CD14-positive monocyte (primary cell): ENCODE measurements around the gene BAX. TPM values are rescaled to one million over a fixed set of nuclear protein-coding genes. Genes with fewer than 3 reads are reported as not detected.

Experiments used
- DNase-seq, 3 donors: peaks; one replicate each; pipeline ENCODE4 v3.0.0-alpha.2; 2011 to 2022
- H2AFZ ChIP-seq: 2 replicates; pipeline ENCODE4 v1.6.0; 2012; ENCODE audit warnings: mild to moderate bottlenecking, low read depth, low read length, inconsistent platforms; ENCODE audit not compliant: insufficient read depth, poor library complexity, severe bottlenecking
- H3K27ac ChIP-seq, 2 donors: 1 replicate in 1 of 2; 2 replicates in 1 of 2; pipeline ENCODE4 v1.5.1; 2012 to 2013; ENCODE audit warnings: low read length in 2 of 2, control low read depth in 1 of 2, inconsistent platforms in 1 of 2, low read depth in 1 of 2, mild to moderate bottlenecking in 1 of 2
- H3K27me3 ChIP-seq, 2 donors: one replicate each; pipeline versions ENCODE4 v1.6.0 to v1.6.1; 2011 to 2013; ENCODE audit warnings: low read length in 2 of 2; ENCODE audit not compliant: control insufficient read depth in 2 of 2, insufficient read depth in 2 of 2
- H3K36me3 ChIP-seq, 2 donors: replicated peaks in 1 of 2; 1 replicate in 1 of 2; 2 replicates in 1 of 2; pipeline versions ENCODE4 v1.5.1 to v1.6.1; 2012 to 2013; ENCODE audit warnings: low read length in 2 of 2, control low read depth in 1 of 2, inconsistent platforms in 1 of 2, mild to moderate bottlenecking in 1 of 2; ENCODE audit not compliant: insufficient read depth in 2 of 2, control insufficient read depth in 1 of 2
- H3K4me1 ChIP-seq, 2 donors: 1 replicate in 1 of 2; 2 replicates in 1 of 2; pipeline versions ENCODE4 v1.5.1 to v1.6.1; 2012 to 2013; ENCODE audit warnings: low read length in 2 of 2, control low read depth in 1 of 2, inconsistent platforms in 1 of 2, mild to moderate bottlenecking in 1 of 2, moderate library complexity in 1 of 2; ENCODE audit not compliant: insufficient read depth in 2 of 2, control insufficient read depth in 1 of 2
- H3K4me2 ChIP-seq: replicated peaks from 2 replicates; pipeline ENCODE3; 2012; ENCODE audit warnings: low read length, moderate library complexity, mild to moderate bottlenecking; ENCODE audit not compliant: poor library complexity, severe bottlenecking; ENCODE audit errors: extremely low read depth
- H3K4me3 ChIP-seq, 3 experiments: fragments of 200-600 bp in 1 of 3; sonication (generic) in 1 of 3; replicated peaks in 1 of 3; 1 replicate in 2 of 3; 2 replicates in 1 of 3; pipeline ENCODE4 v1.5.1; 2011 to 2013; ENCODE audit warnings: low read length in 3 of 3, mild to moderate bottlenecking in 3 of 3, control low read depth in 2 of 3, low read depth in 2 of 3, inconsistent platforms in 1 of 3, moderate library complexity in 1 of 3
- H3K79me2 ChIP-seq: 2 replicates; pipeline ENCODE4 v1.6.0; 2012; ENCODE audit warnings: mild to moderate bottlenecking, control low read depth, inconsistent platforms, low read length, moderate library complexity; ENCODE audit not compliant: insufficient read depth
- H3K9ac ChIP-seq: 2 replicates; pipeline ENCODE4 v1.6.0; 2017; ENCODE audit warnings: low read length, mild to moderate bottlenecking; ENCODE audit not compliant: insufficient read depth, poor library complexity, severe bottlenecking
- H3K9me3 ChIP-seq, 2 donors: replicated peaks in 1 of 2; 1 replicate in 1 of 2; 2 replicates in 1 of 2; pipeline versions ENCODE4 v1.5.1 to v1.6.1; 2012 to 2013; ENCODE audit warnings: low read length in 2 of 2, control low read depth in 1 of 2; ENCODE audit not compliant: control insufficient read depth in 1 of 2, insufficient read depth in 1 of 2
- H4K20me1 ChIP-seq: 2 replicates; pipeline ENCODE4 v1.6.0; 2012; ENCODE audit warnings: mild to moderate bottlenecking, low read length, control low read depth, moderate library complexity; ENCODE audit not compliant: insufficient read depth
- H3K27ac Mint-ChIP-seq, 7 donors: one replicate each; pipeline ENCODE4 v1.8.0; 2020; ENCODE audit warnings: mild to moderate bottlenecking in 7 of 7, mixed read lengths in 7 of 7, moderate library complexity in 6 of 7, inconsistent platforms in 2 of 7
- H3K27me3 Mint-ChIP-seq, 3 donors: one replicate each; pipeline ENCODE4 v1.8.0; 2021 to 2022; ENCODE audit warnings: low read depth in 3 of 3, mild to moderate bottlenecking in 3 of 3, mixed read lengths in 3 of 3, moderate library complexity in 3 of 3, inconsistent platforms in 1 of 3
- H3K36me3 Mint-ChIP-seq, 2 donors: one replicate each; pipeline ENCODE4 v1.8.0; 2020; ENCODE audit warnings: mixed read lengths in 2 of 2, inconsistent platforms in 1 of 2, mild to moderate bottlenecking in 1 of 2
- H3K4me1 Mint-ChIP-seq: one replicate; pipeline ENCODE4 v1.8.0; 2020; ENCODE audit warnings: mild to moderate bottlenecking, mixed read lengths
- H3K4me3 Mint-ChIP-seq, 2 donors: one replicate each; pipeline ENCODE4 v1.8.0; 2020; ENCODE audit warnings: mild to moderate bottlenecking in 2 of 2, mixed read lengths in 2 of 2, moderate library complexity in 1 of 2
- H3K9me3 Mint-ChIP-seq, 7 donors: one replicate each; pipeline ENCODE4 v1.8.0; 2020 to 2022; ENCODE audit warnings: mixed read lengths in 7 of 7, mild to moderate bottlenecking in 6 of 7, moderate library complexity in 6 of 7, inconsistent platforms in 2 of 7
- CTCF ChIP-seq: fragments of 200-600 bp; IDR thresholded peaks from one replicate; pipeline ENCODE4 v1.8.0; 2022; ENCODE audit warnings: antibody characterized with exemption, mild to moderate bottlenecking
- WGBS: methylation state at CpG from one replicate; pipeline ENCODE4 v1.1.5; 2013; ENCODE audit warnings: missing lambda C conversion rate; ENCODE audit not compliant: insufficient coverage; 5-methylcytosine and 5-hydroxymethylcytosine counted together
- intact Hi-C, 2 donors: fragments of 100-400 bp; cut with micrococcal nuclease; formaldehyde crosslinking; loops; one replicate each; pipeline versions ENCODE4 v1.15.0 to v1.15.1; 2023
- polyA plus RNA-seq, 3 donors: library from polyadenylated mRNA; depleted of rRNA in 1 of 3; unstranded in 2 of 3; stranded (reverse) in 1 of 3; fragments of 300-500 nt in 2 of 3; fragments of >200 nt in 1 of 3; fragmentation: Illumina TruSeq in 2 of 3; gene quantifications; 1 replicate in 2 of 3; 2 replicates in 1 of 3; pipeline ENCODE4 v1.2.3, GENCODE V29; 2012 to 2021

The BAX gene
- polyA plus RNA-seq, 3 donors: 69.2 to 135 (median 80.5) TPM

GRCh38 chr19:49006905-49007304 lies 52.2 kb downstream of the BAX start:
- Histone ChIP-seq H3K27me3 (no peaks in the 10 kb centered on the region), H4K20me1 (no peaks in the 10 kb centered on the region), H3K4me2 (no peak overlapping the region), H3K9me3 (no peaks in the 10 kb centered on the region), H3K79me2 (no peaks in the 10 kb centered on the region), H3K27ac (no peak overlapping the region), H3K9ac (no peak overlapping the region), H2AFZ (no peak overlapping the region), H3K36me3 (peaks cover 61 to 78% of the 10 kb centered on the region in 2 donors), H3K4me1 (no peaks in the 10 kb centered on the region), H3K4me3 (no peak overlapping the region)
- DNase-seq: no peak
- H3K27ac Mint-ChIP-seq: peak overlapping the region in 1 of 7 donors; percentile 64
- no peaks in the 10 kb centered on the region for H3K4me1 Mint-ChIP-seq
- peaks cover 0 to 2% (median 2%) of the 10 kb centered on the region in 3 donors for H3K27me3 Mint-ChIP-seq
- no peaks in the 10 kb centered on the region for H3K9me3 Mint-ChIP-seq
- intact Hi-C loops: no loop called here
- peaks cover 58 to 88% of the 10 kb centered on the region in 2 donors for H3K36me3 Mint-ChIP-seq
- TF ChIP-seq CTCF: no peak
- no peak overlapping the region for H3K4me3 Mint-ChIP-seq
- over 99% methylated on average over 18 of the region's 22 CpGs for WGBS

GRCh38 chr19:49009828-49010227 lies 55.2 kb downstream of the BAX start:
- Histone ChIP-seq H2AFZ (no peak overlapping the region), H4K20me1 (no peaks in the 10 kb centered on the region), H3K4me2 (no peak overlapping the region), H3K4me1 (no peaks in the 10 kb centered on the region), H3K27me3 (no peaks in the 10 kb centered on the region), H3K9me3 (no peaks in the 10 kb centered on the region), H3K9ac (no peak overlapping the region), H3K79me2 (no peaks in the 10 kb centered on the region), H3K4me3 (no peak overlapping the region), H3K36me3 (peaks cover 62 to 76% of the 10 kb centered on the region in 2 donors), H3K27ac (no peak overlapping the region)
- Mint-ChIP-seq H3K27me3 (peaks cover 0 to 2% (median 0%) of the 10 kb centered on the region in 3 donors), H3K27ac (peak overlapping the region in 2 of 7 donors; percentile 25 to 45), H3K4me1 (no peaks in the 10 kb centered on the region), H3K4me3 (no peak overlapping the region), H3K9me3 (no peaks in the 10 kb centered on the region), H3K36me3 (peaks cover 54 to 89% of the 10 kb centered on the region in 2 donors)
- WGBS: 93% methylated on average over 14 of the region's 18 CpGs
- TF ChIP-seq CTCF: no peak
- intact Hi-C loops: no loop called here
- no peak for DNase-seq
